ENCODE data around the gene FNDC3A. TPM values are rescaled to one million over a fixed set of nuclear protein-coding genes. Genes with fewer than 3 reads are reported as not detected.

FNDC3A gene
- total RNA-seq, 3 donors from 2014 or later (not counting 1 experiment from before 2014, with no cell fraction given): 38.3 to 46.0 (median 41.5) TPM

- Mint-ChIP-seq H3K9me3 (no peaks in the 10 kb centered on the region), H3K4me3 (no peak overlapping the region), H3K27ac (no peak overlapping the region), H3K36me3 (no peaks in the 10 kb centered on the region), H3K27me3 (ENCODE audit: low read depth in 2 of 2) (no peaks in the 10 kb centered on the region), H3K4me1 (peaks cover 0 to 5% of the 10 kb centered on the region in 2 donors)
- 100% methylated on average over 1 of the region's 2 CpGs for WGBS (ENCODE audit: insufficient coverage)
- no peaks in the 10 kb centered on the region for H3K4me1 ChIP-seq (ENCODE audit: control insufficient read depth, insufficient read depth, low read length)
- H3K9me3 ChIP-seq (ENCODE audit: control insufficient read depth, insufficient read depth, low read length): no peaks in the 10 kb centered on the region
- H3K4me3 ChIP-seq (ENCODE audit: low read length): no peak overlapping the region
- no peak for DNase-seq
- H3K27me3 ChIP-seq (ENCODE audit: control insufficient read depth, insufficient read depth, low read length): no peaks in the 10 kb centered on the region
- no peak for ATAC-seq
- TF ChIP-seq, protein P1, sequence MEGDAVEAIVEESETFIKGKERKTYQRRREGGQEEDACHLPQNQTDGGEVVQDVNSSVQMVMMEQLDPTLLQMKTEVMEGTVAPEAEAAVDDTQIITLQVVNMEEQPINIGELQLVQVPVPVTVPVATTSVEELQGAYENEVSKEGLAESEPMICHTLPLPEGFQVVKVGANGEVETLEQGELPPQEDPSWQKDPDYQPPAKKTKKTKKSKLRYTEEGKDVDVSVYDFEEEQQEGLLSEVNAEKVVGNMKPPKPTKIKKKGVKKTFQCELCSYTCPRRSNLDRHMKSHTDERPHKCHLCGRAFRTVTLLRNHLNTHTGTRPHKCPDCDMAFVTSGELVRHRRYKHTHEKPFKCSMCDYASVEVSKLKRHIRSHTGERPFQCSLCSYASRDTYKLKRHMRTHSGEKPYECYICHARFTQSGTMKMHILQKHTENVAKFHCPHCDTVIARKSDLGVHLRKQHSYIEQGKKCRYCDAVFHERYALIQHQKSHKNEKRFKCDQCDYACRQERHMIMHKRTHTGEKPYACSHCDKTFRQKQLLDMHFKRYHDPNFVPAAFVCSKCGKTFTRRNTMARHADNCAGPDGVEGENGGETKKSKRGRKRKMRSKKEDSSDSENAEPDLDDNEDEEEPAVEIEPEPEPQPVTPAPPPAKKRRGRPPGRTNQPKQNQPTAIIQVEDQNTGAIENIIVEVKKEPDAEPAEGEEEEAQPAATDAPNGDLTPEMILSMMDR (IDR thresholded peaks at IDR 0.05): no peak
- H3K27ac ChIP-seq (ENCODE audit: low read length): no peak overlapping the region
- intact Hi-C loops (cut with micrococcal nuclease): no loop called here
- H3K36me3 ChIP-seq (ENCODE audit: control insufficient read depth, insufficient read depth, low read length): no peaks in the 10 kb centered on the region
These were observed 54.5 kb downstream of the FNDC3A start for GRCh38 chr13:49030213-49030612.

GRCh38 chr13:49040872-49041271 is 65.2 kb downstream of the FNDC3A start:
- Mint-ChIP-seq H3K4me3 (no peak overlapping the region), H3K36me3 (no peaks in the 10 kb centered on the region), H3K9me3 (no peaks in the 10 kb centered on the region), H3K4me1 (no peaks in the 10 kb centered on the region), H3K27me3 (ENCODE audit: low read depth in 2 of 2) (no peaks in the 10 kb centered on the region), H3K27ac (no peak overlapping the region)
- intact Hi-C loops (cut with micrococcal nuclease): no loop called here
- TF ChIP-seq, protein P1 (IDR thresholded peaks at IDR 0.05): no peak
- Histone ChIP-seq H3K27ac (ENCODE audit: low read length) (no peak overlapping the region), H3K27me3 (ENCODE audit: control insufficient read depth, insufficient read depth, low read length) (no peaks in the 10 kb centered on the region), H3K36me3 (ENCODE audit: control insufficient read depth, insufficient read depth, low read length) (no peaks in the 10 kb centered on the region), H3K4me1 (ENCODE audit: control insufficient read depth, insufficient read depth, low read length) (no peaks in the 10 kb centered on the region), H3K9me3 (ENCODE audit: control insufficient read depth, insufficient read depth, low read length) (no peaks in the 10 kb centered on the region), H3K4me3 (ENCODE audit: low read length) (no peak overlapping the region)
- WGBS (ENCODE audit: insufficient coverage): 100% methylated on average over 1 of the region's 3 CpGs
- DNase-seq: no peak
- ATAC-seq: no peak

DNA sequence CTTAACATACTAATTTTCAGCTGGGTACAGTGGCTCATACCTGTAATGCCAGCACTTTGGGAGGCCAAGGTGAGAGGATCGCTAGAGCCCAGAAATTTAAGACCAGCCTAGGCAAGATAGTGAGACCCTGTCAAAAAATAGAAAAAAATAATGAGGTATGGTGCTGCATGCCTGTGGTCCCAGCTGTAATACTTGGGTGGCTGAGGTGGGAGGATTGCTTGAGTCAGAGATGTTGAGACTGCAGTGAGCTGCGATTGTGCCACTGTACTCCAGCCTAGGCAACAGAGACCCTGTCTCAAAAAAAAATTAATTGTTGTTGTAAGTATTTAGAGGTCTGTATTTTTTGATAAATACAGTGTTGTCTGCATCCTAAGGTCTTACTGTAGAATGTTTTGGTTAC is 66.8 kb downstream of the FNDC3A start:
- Mint-ChIP-seq H3K36me3 (no peaks in the 10 kb centered on the region), H3K9me3 (no peaks in the 10 kb centered on the region), H3K4me3 (no peak overlapping the region), H3K4me1 (no peaks in the 10 kb centered on the region), H3K27me3 (ENCODE audit: low read depth in 2 of 2) (no peaks in the 10 kb centered on the region), H3K27ac (no peak overlapping the region)
- Histone ChIP-seq H3K4me3 (ENCODE audit: low read length) (no peak overlapping the region), H3K27me3 (ENCODE audit: control insufficient read depth, insufficient read depth, low read length) (no peaks in the 10 kb centered on the region), H3K4me1 (ENCODE audit: control insufficient read depth, insufficient read depth, low read length) (no peaks in the 10 kb centered on the region), H3K27ac (ENCODE audit: low read length) (no peak overlapping the region), H3K36me3 (ENCODE audit: control insufficient read depth, insufficient read depth, low read length) (no peaks in the 10 kb centered on the region), H3K9me3 (ENCODE audit: control insufficient read depth, insufficient read depth, low read length) (no peaks in the 10 kb centered on the region)
- DNase-seq (no peak), ATAC-seq (no peak)
- WGBS (ENCODE audit: insufficient coverage): 97% methylated on average over 2 of the region's 2 CpGs
- TF ChIP-seq, protein P1 (IDR thresholded peaks at IDR 0.05): no peak
- intact Hi-C loops (cut with micrococcal nuclease): no loop called here

DNA sequence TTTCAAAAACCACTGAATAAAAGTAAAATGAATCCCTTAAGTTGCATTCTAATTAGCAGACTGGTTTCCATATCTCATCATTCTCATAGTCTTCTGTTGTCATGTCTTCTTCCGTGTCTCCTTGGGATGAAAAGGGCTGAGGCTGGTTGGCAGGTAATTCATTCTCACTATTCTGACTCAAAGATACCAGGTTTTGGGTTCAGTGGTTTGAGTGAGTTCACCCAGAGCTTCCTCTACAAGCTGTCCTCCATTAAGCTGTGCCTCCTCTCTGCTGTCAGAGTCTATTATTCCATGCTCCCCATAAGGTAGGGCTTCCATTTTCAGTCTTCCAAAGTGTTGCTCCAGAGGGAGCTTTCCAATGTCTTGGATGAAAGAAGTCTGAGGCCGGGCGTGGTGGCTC is 68.3 kb downstream of the FNDC3A start:
- peaks cover 6 to 7% of the 10 kb centered on the region in 2 donors for H3K4me1 Mint-ChIP-seq
- TF ChIP-seq, protein P1 (IDR thresholded peaks at IDR 0.05): no peak
- H3K36me3 Mint-ChIP-seq: no peaks in the 10 kb centered on the region
- Histone ChIP-seq H3K4me3 (ENCODE audit: low read length) (no peak overlapping the region), H3K4me1 (ENCODE audit: control insufficient read depth, insufficient read depth, low read length) (no peaks in the 10 kb centered on the region), H3K27ac (ENCODE audit: low read length) (no peak overlapping the region), H3K27me3 (ENCODE audit: control insufficient read depth, insufficient read depth, low read length) (no peaks in the 10 kb centered on the region), H3K36me3 (ENCODE audit: control insufficient read depth, insufficient read depth, low read length) (no peaks in the 10 kb centered on the region), H3K9me3 (ENCODE audit: control insufficient read depth, insufficient read depth, low read length) (no peaks in the 10 kb centered on the region)
- no peak overlapping the region for H3K4me3 Mint-ChIP-seq
- WGBS (ENCODE audit: insufficient coverage): 67% methylated on average over 3 of the region's 3 CpGs
- H3K9me3 Mint-ChIP-seq: no peaks in the 10 kb centered on the region
- no peak overlapping the region for H3K27ac Mint-ChIP-seq
- intact Hi-C loops (cut with micrococcal nuclease): no loop called here
- H3K27me3 Mint-ChIP-seq (ENCODE audit: low read depth in 2 of 2): no peaks in the 10 kb centered on the region
- DNase-seq (no peak), ATAC-seq (no peak)

Measured in natural killer cell (primary cell).